Measurements from ENCODE around the gene MLPH.

The MLPH gene, protein sequence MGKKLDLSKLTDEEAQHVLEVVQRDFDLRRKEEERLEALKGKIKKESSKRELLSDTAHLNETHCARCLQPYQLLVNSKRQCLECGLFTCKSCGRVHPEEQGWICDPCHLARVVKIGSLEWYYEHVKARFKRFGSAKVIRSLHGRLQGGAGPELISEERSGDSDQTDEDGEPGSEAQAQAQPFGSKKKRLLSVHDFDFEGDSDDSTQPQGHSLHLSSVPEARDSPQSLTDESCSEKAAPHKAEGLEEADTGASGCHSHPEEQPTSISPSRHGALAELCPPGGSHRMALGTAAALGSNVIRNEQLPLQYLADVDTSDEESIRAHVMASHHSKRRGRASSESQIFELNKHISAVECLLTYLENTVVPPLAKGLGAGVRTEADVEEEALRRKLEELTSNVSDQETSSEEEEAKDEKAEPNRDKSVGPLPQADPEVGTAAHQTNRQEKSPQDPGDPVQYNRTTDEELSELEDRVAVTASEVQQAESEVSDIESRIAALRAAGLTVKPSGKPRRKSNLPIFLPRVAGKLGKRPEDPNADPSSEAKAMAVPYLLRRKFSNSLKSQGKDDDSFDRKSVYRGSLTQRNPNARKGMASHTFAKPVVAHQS

DNA sequence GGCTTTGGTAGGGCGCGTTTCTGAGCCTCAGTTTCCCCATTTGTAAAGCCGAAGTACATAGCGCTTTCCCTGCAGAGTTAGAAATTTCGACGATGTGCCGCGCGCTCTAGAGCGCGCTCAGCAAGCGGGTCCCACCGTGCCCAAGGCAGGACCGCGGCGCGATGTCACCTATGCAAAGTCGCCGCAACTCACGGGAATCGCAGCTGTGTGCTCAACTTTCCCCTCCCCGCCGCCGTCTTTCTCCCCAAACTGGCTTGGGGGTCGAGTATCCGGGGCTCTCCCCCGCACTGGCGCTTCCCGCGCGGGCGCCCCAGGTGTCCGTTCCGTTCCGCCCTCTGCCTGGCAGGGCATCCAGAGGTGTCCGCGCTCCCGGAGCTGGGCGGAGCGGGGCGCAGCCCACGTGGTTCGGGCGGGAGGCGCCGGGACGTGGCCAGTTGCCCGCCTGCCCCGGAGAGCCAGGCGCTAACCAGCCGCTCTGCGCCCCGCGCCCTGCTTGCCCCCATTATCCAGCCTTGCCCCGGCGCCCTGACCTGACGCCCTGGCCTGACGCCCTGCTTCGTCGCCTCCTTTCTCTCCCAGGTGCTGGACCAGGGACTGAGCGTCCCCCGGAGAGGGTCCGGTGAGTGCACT lies at the start of gene MLPH:
TSS of gene MLPH (plus strand) at position 433 of the 630 bp plus-strand sequence. CDS start 6,176 bp downstream, outside the sequence.
- no peak for DNase-seq (ENCODE audit: low read depth)
- peak within 1 kb of the TSS; percentile 74 for H3K4me3 ChIP-seq (ENCODE audit: low read length)
- TF ChIP-seq CTCF (conservative IDR thresholded peaks at IDR 0.05; ENCODE audit: low read length) = no peak

- H3K4me3 ChIP-seq (ENCODE audit: low read length) = no peak overlapping the region
- TF ChIP-seq CTCF (conservative IDR thresholded peaks at IDR 0.05; ENCODE audit: low read length) = no peak
- DNase-seq (ENCODE audit: low read depth) = no peak
Measured at GRCh38 chr2:237437566-237437965, 49.5 kb upstream of the MLPH start.

GRCh38 chr2:237438080-237438940 lies 48.7 kb upstream of the MLPH start:
- TF ChIP-seq CTCF (conservative IDR thresholded peaks at IDR 0.05; ENCODE audit: low read length) = no peak
- no peak for DNase-seq (ENCODE audit: low read depth)
- no peak overlapping the region for H3K4me3 ChIP-seq (ENCODE audit: low read length)

- peak; percentile 56 for DNase-seq (ENCODE audit: low read depth)
- no peak for TF ChIP-seq CTCF (conservative IDR thresholded peaks at IDR 0.05; ENCODE audit: low read length)
- H3K4me3 ChIP-seq (ENCODE audit: low read length) = no peak overlapping the region
Measured at GRCh38 chr2:237440819-237441281, 46.2 kb upstream of the MLPH start.

GRCh38 chr2:237441605-237442274 lies 45.3 kb upstream of the MLPH start:
- no peak for TF ChIP-seq CTCF (conservative IDR thresholded peaks at IDR 0.05; ENCODE audit: low read length)
- H3K4me3 ChIP-seq (ENCODE audit: low read length) = no peak overlapping the region
- peak; percentile 83 for DNase-seq (ENCODE audit: low read depth)

GRCh38 chr2:237444071-237444470 lies 43.0 kb upstream of the MLPH start:
- no peak for TF ChIP-seq CTCF (conservative IDR thresholded peaks at IDR 0.05; ENCODE audit: low read length)
- DNase-seq (ENCODE audit: low read depth) = no peak
- no peak overlapping the region for H3K4me3 ChIP-seq (ENCODE audit: low read length)
